HL-60 (cell line): ENCODE results near the gene CCL3.

ENCODE experiments used
- CTCF ChIP-seq: IDR thresholded peaks from one replicate; pipeline ENCODE4 v1.5.1; 2011; ENCODE audit warnings: low read length, control low read depth, inconsistent platforms; ENCODE audit not compliant: insufficient read depth
- GABPA ChIP-seq: IDR thresholded peaks from 2 replicates; pipeline ENCODE4 v1.6.1; 2012; ENCODE audit warnings: low read depth
- POLR2AphosphoS5 ChIP-seq: IDR thresholded peaks from 2 replicates; pipeline ENCODE4 v1.6.1; 2012; ENCODE audit warnings: low read depth

DNA sequence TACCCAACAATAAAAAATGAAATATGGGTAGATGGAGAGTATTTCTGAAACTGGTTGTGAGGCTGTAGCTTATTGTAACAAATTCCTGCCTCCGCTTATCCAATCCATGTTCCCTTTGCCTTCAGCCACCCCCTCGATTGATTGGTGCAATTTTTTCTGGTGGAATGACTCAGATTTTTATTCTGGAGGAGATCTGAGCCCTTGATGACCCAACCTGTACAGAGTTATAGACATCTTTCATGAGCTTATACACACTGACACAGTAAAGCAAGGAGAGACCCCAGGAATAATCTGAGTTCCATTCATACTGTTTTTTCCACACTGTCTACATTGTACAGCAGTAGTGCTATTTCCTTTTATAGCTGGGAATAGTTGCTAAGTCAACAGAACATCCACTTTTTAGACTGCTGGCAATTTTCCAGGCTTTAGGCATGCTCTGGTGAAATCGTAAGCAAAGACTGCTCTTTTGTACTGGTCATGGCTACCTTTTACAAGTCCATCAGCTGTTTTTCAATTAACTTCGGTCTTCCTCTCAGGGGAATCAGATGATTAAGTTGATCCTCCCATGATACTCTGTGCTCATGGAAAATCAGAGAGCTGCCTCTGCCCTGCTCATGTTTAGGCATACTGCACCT is 43.8 kb upstream of the CCL3 start:
- no peak for TF ChIP-seq CTCF
- no peak for TF ChIP-seq GABPA
- no peak for TF ChIP-seq POLR2AphosphoS5
